ENCODE results near the gene MESP2.
"Not testable (repeated sequence)": the region's sequence is repeated elsewhere in the genome, so short reads cannot be mapped to it uniquely, and the experiment has no call there.

Gene MESP2

GRCh38 chr15:89781891-89782618 is 5.9 kb downstream of the MESP2 start:
- DNase-seq, result no peak

GRCh38 chr15:89782619-89782950 is 6.5 kb downstream of the MESP2 start:
- not testable (repeated sequence) for DNase-seq

- no peak for DNase-seq
Measured at GRCh38 chr15:89783111-89783860, 7.2 kb downstream of the MESP2 start.

- no peak for DNase-seq
Measured at GRCh38 chr15:89783861-89784685, 7.9 kb downstream of the MESP2 start.

DNA sequence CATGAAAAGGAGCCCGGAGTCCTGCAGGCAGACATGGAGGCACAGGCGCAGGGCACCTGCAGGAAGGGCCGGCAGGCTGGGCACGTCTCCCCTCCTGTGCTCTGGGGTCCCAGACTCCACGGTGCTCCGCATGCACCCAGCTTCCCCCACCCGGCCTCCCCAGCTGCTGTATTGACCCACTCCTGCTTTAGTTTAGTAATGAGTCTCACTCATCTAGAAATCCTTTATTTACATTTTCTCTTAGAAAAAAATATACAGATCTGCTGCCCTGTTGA is 8.5 kb downstream of the MESP2 start:
- DNase-seq, result no peak

DNA sequence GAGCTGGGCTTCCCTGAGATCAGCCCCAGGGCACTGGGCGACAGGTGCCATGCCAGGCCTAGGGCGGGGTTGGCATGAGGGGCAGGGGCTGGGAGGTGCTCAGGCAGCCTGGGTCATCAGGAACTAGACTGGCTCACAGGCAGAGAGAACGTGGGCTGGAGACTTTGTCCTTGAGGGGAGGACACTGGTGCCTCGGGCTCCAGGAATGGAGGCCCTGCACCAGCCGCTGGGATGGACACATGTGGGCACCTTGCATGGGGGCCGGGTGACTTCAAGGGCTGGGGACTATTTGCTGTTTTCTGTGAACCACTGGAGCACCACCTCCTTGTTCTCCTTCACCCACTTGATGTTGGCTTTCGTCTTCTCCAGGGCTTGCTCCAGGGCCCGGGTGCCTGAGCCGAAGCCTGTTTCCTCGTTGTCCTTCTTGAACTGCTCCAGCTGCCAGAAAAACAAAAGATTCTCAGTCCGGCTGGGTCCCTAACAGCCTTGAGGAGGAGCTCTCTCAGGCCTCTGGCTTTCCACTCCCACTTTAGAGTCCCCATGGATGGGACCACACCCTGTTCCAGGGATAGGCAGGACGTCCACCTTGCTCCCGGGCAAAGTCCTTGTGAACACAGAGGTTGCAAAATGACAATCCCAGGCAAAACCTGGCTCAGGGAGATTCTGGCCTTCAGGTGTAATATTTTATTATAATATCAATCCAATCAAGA is 9.1 kb downstream of the MESP2 start:
- DNase-seq, result no peak

DNA sequence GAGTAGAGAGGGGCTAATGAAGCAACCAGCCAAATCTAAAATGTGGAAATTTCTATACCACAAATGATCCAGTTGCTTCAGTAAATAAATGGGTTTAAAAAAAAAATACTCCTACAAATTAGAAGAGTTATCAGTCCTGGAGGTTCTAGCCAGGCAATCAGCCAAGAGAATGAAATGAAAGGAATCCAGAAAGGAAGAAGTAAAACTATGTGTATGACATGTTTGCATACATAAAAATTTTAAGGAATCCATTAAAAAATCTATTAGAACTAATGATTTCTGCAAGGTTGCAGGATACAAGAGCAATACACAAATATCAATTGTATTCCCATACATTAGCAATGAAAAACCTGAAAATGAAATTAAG is 9.6 kb downstream of the MESP2 start:
- no peak for DNase-seq

DNA sequence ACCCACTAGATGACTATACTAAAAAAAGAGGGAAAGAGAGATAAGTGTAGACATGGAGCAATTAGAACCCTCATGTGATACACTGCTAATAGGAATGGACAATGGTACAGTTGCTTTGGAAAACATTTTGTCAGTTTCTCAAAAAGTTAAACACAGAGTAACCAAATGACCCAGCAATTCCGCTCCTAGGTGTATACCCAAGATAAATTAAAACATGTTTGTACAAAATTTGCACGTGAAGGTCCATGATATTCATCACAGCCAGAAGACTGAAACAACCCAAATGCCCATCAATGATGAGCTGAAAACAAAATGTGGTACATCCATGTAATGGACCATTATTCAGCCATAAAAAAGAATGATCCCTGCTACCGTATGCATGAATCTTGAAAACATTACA is 11.8 kb downstream of the MESP2 start:
- no peak for DNase-seq

GRCh38 chr15:89788585-89788984 is 12.5 kb downstream of the MESP2 start:
- not testable (repeated sequence) for DNase-seq

DNA sequence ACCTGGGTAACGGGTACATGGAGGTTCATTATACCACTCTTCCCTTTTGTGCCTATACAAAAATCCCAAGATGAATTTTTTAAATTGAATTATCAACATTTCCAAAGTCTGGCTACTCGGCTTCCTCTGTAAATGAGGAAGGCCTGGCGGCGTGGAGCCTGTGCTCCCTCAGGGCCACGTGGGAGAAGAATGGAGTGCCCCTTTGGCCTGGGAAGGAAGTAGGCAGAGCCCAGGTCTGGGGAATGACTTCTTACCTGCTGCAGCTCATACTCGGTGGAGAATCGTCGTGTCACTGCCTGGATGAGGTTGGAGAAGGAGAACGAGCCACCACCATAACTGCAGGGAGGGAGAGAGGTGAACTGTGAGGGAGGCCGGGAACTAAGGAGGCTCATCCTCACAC is 14.1 kb downstream of the MESP2 start:
- DNase-seq, result no peak

DNA sequence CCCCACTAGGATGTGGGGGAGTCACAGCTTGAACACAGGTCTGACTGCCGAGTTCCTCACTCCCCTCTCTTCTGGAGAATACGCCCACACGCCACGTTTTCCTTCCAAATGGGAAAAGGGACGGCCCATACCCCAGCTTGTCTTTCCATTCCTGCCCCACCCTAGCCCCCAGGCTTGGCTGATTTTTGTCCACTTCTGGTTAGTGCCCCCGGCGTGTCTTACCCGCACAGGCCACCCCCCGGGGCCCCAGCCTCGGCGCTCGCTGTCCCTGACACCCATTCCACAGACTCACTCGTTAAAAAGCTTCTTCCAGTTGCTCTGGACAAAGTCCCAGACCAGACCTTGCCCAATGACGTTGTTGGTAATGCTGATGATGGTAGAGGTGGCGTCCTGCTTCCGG is 14.5 kb downstream of the MESP2 start:
- DNase-seq, result no peak

- no peak for DNase-seq
Measured at GRCh38 chr15:89792106-89792805, 16.1 kb downstream of the MESP2 start.

- DNase-seq, result no peak
Measured at GRCh38 chr15:89794627-89795241, 18.6 kb downstream of the MESP2 start.

DNA sequence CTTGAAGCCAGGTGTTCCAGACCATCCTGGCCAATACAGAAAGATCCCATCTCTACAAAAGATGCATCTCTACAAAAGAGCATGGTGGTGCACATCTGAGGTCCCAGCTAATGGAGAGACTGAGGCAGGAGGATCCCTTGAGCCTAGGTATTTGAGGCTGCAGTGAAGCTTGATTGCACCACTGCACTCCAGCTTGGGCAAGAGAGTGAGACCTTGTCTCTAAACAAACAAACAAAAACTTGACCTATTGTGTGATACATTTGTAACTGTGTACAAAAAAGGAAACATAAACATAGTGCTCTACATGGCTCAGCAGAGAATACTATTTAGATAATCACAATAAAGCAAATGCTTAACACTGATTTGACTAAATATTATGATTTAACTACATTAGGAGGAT is 19.9 kb downstream of the MESP2 start:
- DNase-seq, result no peak

DNA sequence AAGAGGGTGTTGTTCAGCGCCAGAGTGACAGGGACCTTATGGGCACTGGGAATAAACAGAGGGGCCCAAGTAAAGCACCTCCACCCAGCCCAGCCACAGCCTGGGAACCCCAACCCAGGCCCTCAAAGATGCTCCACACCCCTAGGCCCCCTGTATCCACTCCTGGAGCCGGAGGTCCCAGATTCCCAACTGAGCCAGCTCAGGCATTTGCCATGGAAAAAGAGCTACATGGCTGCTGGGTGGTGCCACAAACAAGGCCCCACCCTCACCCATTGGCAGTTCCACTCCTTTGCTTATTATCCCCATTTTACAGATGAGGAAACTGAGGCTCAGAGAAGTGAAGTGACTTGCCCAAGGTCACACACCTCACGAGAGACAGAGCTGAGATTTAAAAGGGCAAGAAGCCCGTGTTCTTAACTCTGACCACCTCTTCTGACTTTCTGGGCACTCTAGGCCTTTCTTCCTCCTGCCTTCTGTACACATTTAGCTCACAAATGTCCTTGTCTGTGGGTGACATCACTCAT is 21.6 kb downstream of the MESP2 start:
- DNase-seq, result no peak

DNA sequence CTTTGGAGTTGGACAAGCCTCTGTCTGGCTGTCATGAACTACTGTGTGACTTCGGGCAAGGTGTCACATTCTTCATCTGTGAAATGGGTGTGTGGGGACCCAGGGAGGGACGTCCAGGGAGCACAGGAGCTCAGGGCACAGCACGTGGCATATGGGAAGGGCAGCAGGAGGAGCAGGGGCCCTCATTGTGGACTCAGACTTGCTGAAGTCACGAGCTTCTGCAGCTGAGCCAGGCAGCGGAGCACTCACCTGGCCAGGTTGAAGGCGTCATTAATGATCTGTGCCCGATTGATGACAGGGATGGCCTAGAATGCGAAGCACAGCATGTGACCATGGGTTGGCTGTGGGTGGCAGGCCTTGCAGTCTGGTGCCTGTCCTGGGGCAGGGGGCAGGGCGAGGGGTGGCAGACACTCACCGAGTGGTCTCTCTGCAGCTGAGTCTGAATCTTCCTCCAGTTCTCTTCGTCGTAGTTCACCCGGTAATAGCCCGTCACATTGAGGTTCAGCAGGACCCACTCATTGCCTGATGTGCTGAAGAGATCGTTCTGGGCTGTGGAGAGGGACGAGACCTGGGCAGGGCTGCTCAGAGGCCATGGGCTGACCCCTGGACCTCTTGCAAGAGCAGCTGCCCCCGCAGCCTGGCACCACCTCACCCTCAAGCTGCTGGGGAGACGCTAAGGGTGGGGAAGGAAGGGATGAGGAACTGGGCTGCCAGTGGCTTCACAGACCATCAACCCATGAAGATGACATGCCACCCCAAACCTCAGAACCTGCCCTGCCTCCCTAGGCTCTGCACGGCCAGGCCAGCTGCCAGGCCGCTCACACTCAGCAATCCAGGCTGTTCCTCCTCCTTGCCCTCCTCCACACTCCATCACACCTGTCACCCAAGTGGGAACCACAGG is 23.1 kb downstream of the MESP2 start:
- DNase-seq, result no peak

DNA sequence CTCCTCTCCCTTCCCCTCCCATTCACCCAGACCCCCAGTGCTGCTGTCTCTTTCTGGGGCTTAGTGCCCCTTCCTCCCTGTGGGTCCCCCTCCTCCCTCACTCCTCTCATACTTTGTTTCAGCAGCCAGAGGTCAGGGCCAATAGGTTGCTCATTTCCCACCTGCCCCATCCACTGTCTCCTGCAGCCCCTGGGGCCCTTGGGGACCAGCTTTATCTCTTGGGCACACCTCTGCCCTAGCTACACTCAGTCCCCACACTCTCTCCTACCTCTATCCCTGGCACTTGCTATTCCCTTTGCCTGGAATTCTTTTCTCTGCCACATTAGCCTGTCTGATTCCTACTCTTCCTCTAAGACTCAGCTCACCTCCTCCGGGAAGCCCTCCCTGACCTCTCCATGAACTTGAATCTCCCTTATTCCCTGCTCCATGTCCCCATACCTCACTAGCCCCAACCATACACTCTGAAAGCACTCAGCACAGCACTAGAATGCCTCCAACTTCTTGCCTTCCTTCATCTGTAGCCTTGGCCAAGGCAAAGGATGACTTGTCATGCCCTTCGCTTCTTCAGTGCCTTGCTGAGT is 23.9 kb downstream of the MESP2 start:
- DNase-seq, result no peak

- DNase-seq, result no peak
Measured at GRCh38 chr15:89801471-89802195, 25.5 kb downstream of the MESP2 start.

DNA sequence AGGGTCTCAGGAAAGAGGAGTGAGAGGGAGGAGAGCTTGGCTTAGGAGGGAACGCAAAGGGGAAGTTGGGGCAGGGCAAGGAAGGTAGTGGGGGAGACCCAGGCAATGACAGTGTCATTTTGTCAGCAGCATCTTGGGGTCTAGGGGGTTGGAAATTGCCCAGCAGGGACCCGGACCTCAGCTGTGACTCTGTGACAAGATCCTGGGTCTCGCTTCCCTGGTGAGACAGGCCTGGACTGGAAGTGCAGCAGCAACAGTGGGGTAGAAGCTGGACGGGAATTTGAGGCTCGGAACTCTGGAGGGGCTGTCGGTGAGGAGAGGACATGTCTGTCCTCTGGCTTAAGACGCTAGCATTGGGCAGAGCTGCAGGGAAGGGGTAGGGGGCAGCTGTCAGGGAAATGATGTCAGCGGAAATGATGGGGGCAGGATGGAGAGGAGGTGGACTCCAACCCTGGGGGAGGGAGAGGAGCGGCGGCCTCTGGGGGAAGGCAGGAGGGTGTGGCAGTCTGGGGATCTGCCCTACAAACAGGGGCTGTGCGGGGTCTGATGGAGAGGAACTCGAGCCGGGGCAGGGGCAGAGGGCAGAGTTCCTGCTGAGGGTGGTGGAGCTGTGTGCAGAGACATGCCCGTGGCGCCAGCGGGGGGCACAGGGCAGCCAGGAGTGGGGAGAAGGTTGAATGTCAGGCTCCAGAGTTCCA is 26.2 kb downstream of the MESP2 start:
- DNase-seq, result no peak

Measured in CD4-positive, alpha-beta T cell treated with Interleukin-6 for 4 hours (primary cell).